Measurements from ENCODE around the gene RTP2.

The RTP2 gene

DNA sequence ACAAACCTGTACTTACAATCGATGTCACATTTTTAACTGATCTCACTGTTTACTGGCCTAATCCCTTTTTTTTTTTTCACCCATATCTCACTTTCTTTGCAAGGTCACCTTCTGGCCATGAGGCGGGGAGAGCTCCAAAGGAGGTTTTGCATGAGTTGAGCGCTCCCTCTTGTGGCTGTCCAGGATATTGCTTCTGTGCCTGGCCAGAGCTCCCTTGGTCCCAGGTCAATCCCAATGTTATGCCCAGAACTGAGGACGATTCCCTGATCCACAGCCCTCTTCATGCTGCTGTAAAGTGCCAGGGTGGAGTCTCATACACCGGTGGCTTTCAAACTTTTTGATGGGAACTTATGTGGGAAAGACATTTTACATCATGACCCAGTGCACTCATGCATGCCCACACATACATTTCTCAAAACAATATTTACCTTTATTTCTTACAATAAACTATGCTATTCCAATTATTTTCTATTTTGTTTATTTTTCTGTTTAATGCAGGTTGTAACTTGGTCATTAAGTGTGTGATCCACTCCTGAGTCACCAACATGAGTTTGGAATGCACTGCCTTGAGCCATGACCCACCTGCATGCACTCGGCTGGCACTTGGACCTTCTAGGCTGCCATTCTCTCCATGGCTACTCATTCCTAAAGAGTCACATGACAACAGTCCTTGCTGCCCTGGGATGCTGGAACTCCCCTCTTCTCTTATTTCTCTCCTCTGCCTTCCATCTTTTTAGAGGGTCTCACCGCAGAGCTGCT lies 22.5 kb downstream of the RTP2 start:
- Mint-ChIP-seq H3K27ac (no peak overlapping the region), H3K9me3 (peaks cover 3% of the 10 kb centered on the region), H3K4me3 (no peak overlapping the region), H3K36me3 (ENCODE audit: low read depth) (no peaks in the 10 kb centered on the region), H3K27me3 (ENCODE audit: low read depth, poor library complexity) (peaks cover 16% of the 10 kb centered on the region), H3K4me1 (peaks cover 11% of the 10 kb centered on the region)
- DNase-seq = peak; percentile 90
- TF ChIP-seq, protein P1, sequence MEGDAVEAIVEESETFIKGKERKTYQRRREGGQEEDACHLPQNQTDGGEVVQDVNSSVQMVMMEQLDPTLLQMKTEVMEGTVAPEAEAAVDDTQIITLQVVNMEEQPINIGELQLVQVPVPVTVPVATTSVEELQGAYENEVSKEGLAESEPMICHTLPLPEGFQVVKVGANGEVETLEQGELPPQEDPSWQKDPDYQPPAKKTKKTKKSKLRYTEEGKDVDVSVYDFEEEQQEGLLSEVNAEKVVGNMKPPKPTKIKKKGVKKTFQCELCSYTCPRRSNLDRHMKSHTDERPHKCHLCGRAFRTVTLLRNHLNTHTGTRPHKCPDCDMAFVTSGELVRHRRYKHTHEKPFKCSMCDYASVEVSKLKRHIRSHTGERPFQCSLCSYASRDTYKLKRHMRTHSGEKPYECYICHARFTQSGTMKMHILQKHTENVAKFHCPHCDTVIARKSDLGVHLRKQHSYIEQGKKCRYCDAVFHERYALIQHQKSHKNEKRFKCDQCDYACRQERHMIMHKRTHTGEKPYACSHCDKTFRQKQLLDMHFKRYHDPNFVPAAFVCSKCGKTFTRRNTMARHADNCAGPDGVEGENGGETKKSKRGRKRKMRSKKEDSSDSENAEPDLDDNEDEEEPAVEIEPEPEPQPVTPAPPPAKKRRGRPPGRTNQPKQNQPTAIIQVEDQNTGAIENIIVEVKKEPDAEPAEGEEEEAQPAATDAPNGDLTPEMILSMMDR (IDR thresholded peaks at IDR 0.05) = peak; percentile 89

DNA sequence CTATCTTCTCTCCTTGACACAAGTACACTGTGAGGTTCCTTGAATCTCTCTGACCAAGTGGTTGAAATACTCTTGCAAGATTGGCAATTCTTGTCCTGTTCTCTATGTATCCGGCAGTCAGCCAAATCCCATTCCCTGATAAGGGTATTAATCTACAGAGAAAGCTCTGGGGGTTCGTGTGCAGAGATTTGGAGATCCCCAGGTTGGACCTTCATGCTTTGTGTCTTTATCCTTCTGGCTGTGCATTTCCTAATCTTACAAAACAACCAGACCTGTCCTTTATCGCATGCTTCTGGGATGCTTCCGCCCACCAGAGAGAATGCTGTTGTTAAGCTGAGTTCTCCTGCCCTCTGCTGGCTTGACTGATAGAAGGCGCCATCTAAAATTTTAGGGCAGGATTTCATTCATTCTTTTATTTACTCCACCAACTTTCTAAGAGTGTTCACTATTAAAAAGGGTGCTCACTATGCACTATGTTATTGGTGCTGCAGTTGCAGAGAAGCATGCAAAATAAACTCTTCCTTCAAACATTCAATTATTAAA lies 23.6 kb downstream of the RTP2 start:
- H3K4me1 Mint-ChIP-seq = peaks cover 11% of the 10 kb centered on the region
- no peak overlapping the region for H3K4me3 Mint-ChIP-seq
- H3K9me3 Mint-ChIP-seq = no peaks in the 10 kb centered on the region
- TF ChIP-seq, protein P1 (IDR thresholded peaks at IDR 0.05) = peak; percentile 63
- peak; percentile 54 for DNase-seq
- H3K27ac Mint-ChIP-seq = no peak overlapping the region
- H3K27me3 Mint-ChIP-seq (ENCODE audit: low read depth, poor library complexity) = peaks cover 23% of the 10 kb centered on the region
- no peaks in the 10 kb centered on the region for H3K36me3 Mint-ChIP-seq (ENCODE audit: low read depth)

DNA sequence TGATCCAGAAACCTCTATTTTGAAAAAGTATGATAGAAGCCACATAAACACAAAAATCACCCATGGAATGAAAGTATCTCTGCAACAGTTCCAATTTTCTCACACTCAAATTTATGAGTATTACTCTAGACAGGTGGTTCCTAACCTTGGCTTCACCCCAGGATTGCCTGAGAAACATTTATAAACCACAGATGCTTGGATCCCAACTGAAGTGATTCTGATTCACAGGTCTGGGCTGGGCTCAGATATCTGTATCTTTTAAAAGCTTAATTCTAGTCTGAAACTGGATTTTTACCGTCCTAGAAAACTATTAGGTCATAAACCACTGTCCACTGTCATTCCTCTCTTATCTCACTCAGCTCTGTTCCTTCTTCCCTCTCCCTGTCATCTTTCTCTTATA lies 24.8 kb downstream of the RTP2 start:
- Mint-ChIP-seq H3K36me3 (ENCODE audit: low read depth) (no peaks in the 10 kb centered on the region), H3K4me1 (peaks cover 11% of the 10 kb centered on the region), H3K27me3 (ENCODE audit: low read depth, poor library complexity) (peaks cover 34% of the 10 kb centered on the region), H3K4me3 (no peak overlapping the region), H3K27ac (no peak overlapping the region), H3K9me3 (no peaks in the 10 kb centered on the region)
- no peak for DNase-seq
- TF ChIP-seq, protein P1 (IDR thresholded peaks at IDR 0.05) = no peak

DNA sequence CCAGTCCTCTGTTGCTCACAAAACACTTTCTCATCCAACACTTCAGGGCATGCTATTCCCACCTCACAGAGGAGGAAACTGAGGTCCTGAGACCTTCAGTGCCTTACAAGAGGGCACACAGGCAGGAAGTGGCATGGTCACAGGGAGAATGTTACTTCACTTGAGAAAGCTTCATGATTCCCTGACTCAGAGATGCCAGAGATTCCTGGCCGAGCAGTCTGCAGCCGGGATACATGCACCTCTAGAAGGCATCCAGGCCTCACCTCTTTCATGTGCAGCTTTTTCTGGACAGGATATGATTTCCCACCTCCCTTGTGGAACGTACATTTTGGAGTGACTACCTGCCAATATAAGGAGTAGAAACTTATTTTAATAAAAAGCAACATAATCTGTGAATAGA lies 29.3 kb downstream of the RTP2 start:
- H3K27ac Mint-ChIP-seq = no peak overlapping the region
- no peak overlapping the region for H3K4me3 Mint-ChIP-seq
- H3K27me3 Mint-ChIP-seq (ENCODE audit: low read depth, poor library complexity) = peaks cover 71% of the 10 kb centered on the region
- no peaks in the 10 kb centered on the region for H3K9me3 Mint-ChIP-seq
- no peak for DNase-seq
- no peaks in the 10 kb centered on the region for H3K36me3 Mint-ChIP-seq (ENCODE audit: low read depth)
- TF ChIP-seq, protein P1 (IDR thresholded peaks at IDR 0.05) = no peak
- H3K4me1 Mint-ChIP-seq = peaks cover 21% of the 10 kb centered on the region

DNA sequence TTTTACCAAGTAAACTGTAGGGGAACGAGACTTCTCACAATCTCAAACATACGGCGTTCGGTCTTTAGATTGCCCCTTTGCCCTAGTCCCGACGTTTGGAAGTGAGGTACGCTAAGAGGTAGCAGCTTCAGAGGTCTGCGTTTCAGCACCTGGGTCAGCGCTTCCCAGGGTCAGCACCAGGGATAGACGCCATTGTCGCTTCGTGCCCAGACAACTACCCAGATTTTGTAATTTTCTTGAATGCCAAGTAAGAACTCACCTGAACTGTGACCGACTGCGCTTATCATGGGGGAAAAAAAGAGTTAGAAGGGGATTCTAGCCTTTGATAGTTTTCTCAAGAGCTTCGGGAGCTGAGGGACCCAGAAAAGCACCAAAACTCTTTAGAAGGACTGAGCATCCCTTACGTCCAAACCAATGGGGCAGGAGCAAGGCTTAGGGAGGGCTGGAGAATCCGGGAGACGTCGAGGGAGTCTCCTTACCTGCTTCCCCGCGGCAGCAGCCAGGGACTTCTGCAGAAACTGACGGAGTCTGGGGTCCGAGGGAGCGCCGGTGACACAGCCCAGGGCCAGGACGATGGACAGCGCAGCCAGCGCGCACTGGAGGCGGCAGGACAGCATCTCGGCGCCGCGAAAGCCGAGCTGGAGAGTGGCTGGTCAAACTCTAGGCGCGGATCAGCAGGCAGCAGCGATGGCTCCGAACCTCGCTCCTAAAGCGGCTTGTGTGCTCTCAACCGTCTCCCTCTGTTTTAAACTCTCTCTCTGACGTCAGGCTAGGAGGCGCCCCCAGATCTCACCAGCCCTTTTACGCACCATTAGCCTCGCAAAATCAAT lies 32.5 kb downstream of the RTP2 start, which contains the start of gene SST:
Gene SST, minus strand, starts transcription at position 720 of the 830 bp plus-strand sequence. Its CDS starts 103 bp downstream, at position 617.
- Mint-ChIP-seq H3K27ac (no peak within 1 kb of the TSS), H3K27me3 (ENCODE audit: low read depth, poor library complexity) (peaks cover 70% of the 10 kb centered on the region), H3K4me1 (peaks cover 21% of the 10 kb centered on the region), H3K4me3 (peak within 1 kb of the TSS; percentile 68), H3K9me3 (no peaks in the 10 kb centered on the region), H3K36me3 (ENCODE audit: low read depth) (no peaks in the 10 kb centered on the region)
- TF ChIP-seq, protein P1 (IDR thresholded peaks at IDR 0.05) = no peak
- DNase-seq = peak; percentile 89

All from nephron progenitor cell (in vitro differentiated cells).